Left ventricle myocardium inferior (tissue), 1 donor: ENCODE measurements around the gene MVB12A. TPM values are rescaled to one million over a fixed set of nuclear protein-coding genes. Genes with fewer than 3 reads are reported as not detected.
A peak's percentile ranks its signal among the peaks of the same experiment; 100 is the strongest.

ENCODE experiments used
- DNase-seq: peaks from one replicate; pipeline ENCODE4 v3.0.0-alpha.2; 2020
- H3K27ac ChIP-seq: fragments of 200-600 bp; replicated peaks from 2 replicates; pipeline ENCODE4 v1.8.0; 2021
- H3K27me3 ChIP-seq: fragments of 200-600 bp; 2 replicates; pipeline ENCODE4 v1.8.0; 2021; ENCODE audit warnings: low read depth
- H3K36me3 ChIP-seq: fragments of 200-600 bp; 2 replicates; pipeline ENCODE4 v1.8.0; 2021
- H3K4me1 ChIP-seq: fragments of 200-600 bp; 2 replicates; pipeline ENCODE4 v1.8.0; 2021
- H3K4me3 ChIP-seq: fragments of 200-600 bp; 2 replicates; pipeline ENCODE4 v1.8.0; 2021; ENCODE audit warnings: mild to moderate bottlenecking, moderate library complexity
- H3K9me3 ChIP-seq: fragments of 200-600 bp; replicated peaks from 2 replicates; pipeline ENCODE4 v1.8.0; 2021
- CTCF ChIP-seq: fragments of 200-600 bp; IDR thresholded peaks from 2 replicates; pipeline ENCODE4 v1.8.0; 2021; ENCODE audit warnings: antibody characterized with exemption, mild to moderate bottlenecking, borderline replicate concordance
- intact Hi-C: fragments of 100-400 bp; cut with micrococcal nuclease; formaldehyde crosslinking; loops from one replicate; pipeline ENCODE4 v1.11.0; 2022
- long read RNA-seq: library from polyadenylated mRNA; unstranded; transcript quantifications from one replicate; pipeline ENCODE4 v2.0.0, GENCODE V29; 2021
- total RNA-seq: library from RNA; stranded (reverse); fragmentation: NEBNext Ultra II Directional; extraction: Animal tissue kit (Norgen Biotek cat#: 25700); gene quantifications from one replicate; pipeline ENCODE4 v1.2.1, GENCODE V29; 2021
- donor health status: DM: no; HTN: yes; CAD: no; lungs with severe emphysema.

Gene MVB12A
- 19.6 TPM for total RNA-seq
- long read RNA-seq, transcript MVB12A-201 (9 exons, 2,223 nt): major isoform, 18 of 22 reads
- long read RNA-seq, partial matches to known transcripts: 2 of 22 reads
- long read RNA-seq, other reads (novel, unspliced or antisense): 1 of 22 reads

GRCh38 chr19:17419621-17420474 lies at the start of gene MVB12A:
MVB12A (plus strand) TSS chr19:17420047; CDS start chr19:17420136, 89 bp downstream.
- no peaks in the 10 kb centered on the region for H3K9me3 ChIP-seq
- H3K36me3 ChIP-seq: peaks cover 5% of the 10 kb centered on the region
- peaks cover 20% of the 10 kb centered on the region for H3K4me1 ChIP-seq
- H3K4me3 ChIP-seq: peak within 1 kb of the TSS; percentile 76
- TF ChIP-seq CTCF: no peak
- peak within 1 kb of the TSS; percentile 86 for H3K27ac ChIP-seq
- DNase-seq: peak; percentile 98
- intact Hi-C loops: no loop called here
- H3K27me3 ChIP-seq: peaks cover 16% of the 10 kb centered on the region

- Histone ChIP-seq H3K27ac (peak within 1 kb of the TSS; percentile 30), H3K36me3 (no peaks in the 10 kb centered on the region), H3K9me3 (peaks cover 5% of the 10 kb centered on the region), H3K4me3 (peak within 1 kb of the TSS; percentile 45), H3K4me1 (peaks cover 14% of the 10 kb centered on the region), H3K27me3 (peaks cover 25% of the 10 kb centered on the region)
- TF ChIP-seq CTCF: peak; percentile 32
- intact Hi-C loops: no loop called here
- DNase-seq: peak; percentile 36
Measured at GRCh38 chr19:17376935-17377600, 42.8 kb upstream of the MVB12A start, which contains the start of gene PLVAP. PLVAP (minus strand) TSS chr19:17377342; CDS start chr19:17377288, 54 bp downstream.

GRCh38 chr19:17378271-17378670 lies 41.6 kb upstream of the MVB12A start:
- Histone ChIP-seq H3K4me1 (peaks cover 25% of the 10 kb centered on the region), H3K36me3 (no peaks in the 10 kb centered on the region), H3K27me3 (peaks cover 25% of the 10 kb centered on the region), H3K9me3 (peaks cover 5% of the 10 kb centered on the region), H3K4me3 (no peak overlapping the region), H3K27ac (no peak overlapping the region)
- no peak for DNase-seq
- intact Hi-C loops: no loop called here
- TF ChIP-seq CTCF: no peak

GRCh38 chr19:17379221-17379631 lies 40.6 kb upstream of the MVB12A start:
- intact Hi-C loops: no loop called here
- Histone ChIP-seq H3K36me3 (no peaks in the 10 kb centered on the region), H3K4me3 (no peak overlapping the region), H3K27ac (no peak overlapping the region), H3K4me1 (peaks cover 25% of the 10 kb centered on the region), H3K27me3 (peaks cover 25% of the 10 kb centered on the region), H3K9me3 (peaks cover 5% of the 10 kb centered on the region)
- TF ChIP-seq CTCF: no peak
- no peak for DNase-seq

- no peak for TF ChIP-seq CTCF
- Histone ChIP-seq H3K9me3 (peaks cover 5% of the 10 kb centered on the region), H3K27ac (no peak overlapping the region), H3K4me3 (no peak overlapping the region), H3K4me1 (peaks cover 28% of the 10 kb centered on the region), H3K27me3 (peaks cover 25% of the 10 kb centered on the region), H3K36me3 (no peaks in the 10 kb centered on the region)
- no peak for DNase-seq
- intact Hi-C loops: loop anchor here (10.0 kb wide), 1 partner anchor 86 kb away; no protein-coding TSS in a partner anchor
Measured at GRCh38 chr19:17380426-17381138, 39.3 kb upstream of the MVB12A start.
